Astrocyte (in vitro differentiated cells and primary cell): ENCODE measurements around the gene ARR3. TPM values are rescaled to one million over a fixed set of nuclear protein-coding genes. Genes with fewer than 3 reads are reported as not detected.
A peak's percentile ranks its signal among the peaks of the same experiment; 100 is the strongest.

ENCODE experiments used
- DNase-seq: peaks from one replicate; pipeline ENCODE4 v3.0.0-alpha.2; 2010; ENCODE audit warnings: low read depth
- FAIRE-seq: peaks from 2 replicates; lab custom pipeline; 2011; peaks lifted over from hg19 to GRCh38; lab: Jason Lieb, UNC
- H2AFZ ChIP-seq: 2 replicates; pipeline ENCODE4 v1.6.0; 2012; ENCODE audit warnings: low read depth, low read length, inconsistent platforms
- H3K27ac ChIP-seq: 2 replicates; pipeline ENCODE4 v1.5.1; 2011; ENCODE audit warnings: low read depth, low read length, inconsistent platforms
- H3K27me3 ChIP-seq: 2 replicates; pipeline ENCODE4 v1.6.0; 2011; ENCODE audit warnings: low read length, inconsistent platforms; ENCODE audit not compliant: insufficient read depth
- H3K36me3 ChIP-seq: 2 replicates; pipeline ENCODE4 v1.5.1; 2011; ENCODE audit warnings: low read length, inconsistent platforms; ENCODE audit not compliant: insufficient read depth
- H3K4me1 ChIP-seq: 2 replicates; pipeline ENCODE4 v1.5.1; 2011; ENCODE audit warnings: low read length, inconsistent platforms; ENCODE audit not compliant: insufficient read depth
- H3K4me2 ChIP-seq: 2 replicates; pipeline ENCODE4 v1.6.0; 2012; ENCODE audit warnings: low read length, inconsistent platforms
- H3K4me3 ChIP-seq: 2 replicates; pipeline ENCODE4 v1.5.1; 2011; ENCODE audit warnings: low read depth, mild to moderate bottlenecking, low read length, inconsistent platforms; ENCODE audit not compliant: insufficient read depth
- H3K79me2 ChIP-seq: 2 replicates; pipeline ENCODE4 v1.6.0; 2012; ENCODE audit warnings: mild to moderate bottlenecking, low read length, inconsistent platforms; ENCODE audit not compliant: insufficient read depth
- H3K9ac ChIP-seq: 2 replicates; pipeline ENCODE4 v1.6.0; 2012; ENCODE audit warnings: mild to moderate bottlenecking, low read length, inconsistent platforms
- H3K9me3 ChIP-seq: 2 replicates; pipeline ENCODE4 v1.5.1; 2012; ENCODE audit warnings: low read depth, mild to moderate bottlenecking, low read length, inconsistent platforms; ENCODE audit not compliant: insufficient read depth
- H4K20me1 ChIP-seq: 2 replicates; pipeline ENCODE4 v1.6.0; 2012; ENCODE audit warnings: low read length, inconsistent platforms; ENCODE audit not compliant: insufficient read depth
- H3K27ac Mint-ChIP-seq: one replicate; pipeline ENCODE4 v1.8.0; 2021; ENCODE audit warnings: mild to moderate bottlenecking, mixed read lengths; ENCODE audit not compliant: unreplicated experiment
- H3K27me3 Mint-ChIP-seq: one replicate; pipeline ENCODE4 v1.8.0; 2021; ENCODE audit warnings: low read depth, mixed read lengths; ENCODE audit not compliant: unreplicated experiment
- H3K36me3 Mint-ChIP-seq: one replicate; pipeline ENCODE4 v1.8.0; 2021; ENCODE audit warnings: low read depth, mixed read lengths; ENCODE audit not compliant: unreplicated experiment
- H3K4me1 Mint-ChIP-seq: one replicate; pipeline ENCODE4 v1.8.0; 2021; ENCODE audit warnings: low read depth, mixed read lengths; ENCODE audit not compliant: unreplicated experiment
- H3K4me3 Mint-ChIP-seq: one replicate; pipeline ENCODE4 v1.8.0; 2021; ENCODE audit warnings: mild to moderate bottlenecking, moderate library complexity, mixed read lengths; ENCODE audit not compliant: unreplicated experiment
- H3K9me3 Mint-ChIP-seq: one replicate; pipeline ENCODE4 v1.8.0; 2021; ENCODE audit warnings: mild to moderate bottlenecking, mixed read lengths; ENCODE audit not compliant: unreplicated experiment
- EZH2 ChIP-seq: IDR thresholded peaks from 2 replicates; pipeline ENCODE4 v1.6.1; 2012; ENCODE audit warnings: mild to moderate bottlenecking, low read length, inconsistent platforms; ENCODE audit not compliant: insufficient read depth
- total RNA-seq: library from RNA; stranded (reverse); gene quantifications from 2 replicates; pipeline ENCODE4 v1.2.1, GENCODE V29; 2021
- TF ChIP-seq, protein P1 (sequence below): IDR thresholded peaks from 2 replicates; pipeline ENCODE4 v1.5.1; 2011; ENCODE audit warnings: low read depth, mild to moderate bottlenecking, inconsistent platforms, low read length, moderate library complexity; ENCODE audit not compliant: insufficient read depth

Gene ARR3
- total RNA-seq, 1 donor from 2014 or later = not detected

DNA sequence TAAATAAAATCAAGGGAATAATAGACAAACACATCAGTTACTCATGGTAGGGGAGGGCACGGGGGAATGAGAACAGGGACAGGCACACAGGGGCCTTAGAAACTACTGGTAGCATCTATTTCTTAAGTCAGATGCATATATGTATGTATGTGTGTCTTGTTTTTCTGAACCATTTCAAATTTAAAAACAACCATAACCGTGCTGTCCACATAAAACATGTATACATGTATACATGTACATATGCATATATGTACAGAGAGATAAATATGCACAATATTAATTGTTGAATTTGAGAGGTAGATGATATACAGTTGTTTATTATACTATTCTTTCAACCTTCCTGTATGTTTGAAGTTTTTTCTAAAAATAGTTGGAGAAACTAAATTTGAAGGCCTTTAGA lies 41.4 kb upstream of the ARR3 start:
- Mint-ChIP-seq H3K4me1 (no peaks in the 10 kb centered on the region), H3K4me3 (no peak overlapping the region), H3K27ac (no peak overlapping the region), H3K27me3 (no peaks in the 10 kb centered on the region), H3K36me3 (no peaks in the 10 kb centered on the region), H3K9me3 (peaks cover 3% of the 10 kb centered on the region)
- H2AFZ ChIP-seq = no peak overlapping the region
- H3K9me3 ChIP-seq = no peaks in the 10 kb centered on the region
- H3K27me3 ChIP-seq = no peaks in the 10 kb centered on the region
- H3K79me2 ChIP-seq = no peaks in the 10 kb centered on the region
- TF ChIP-seq, protein P1, sequence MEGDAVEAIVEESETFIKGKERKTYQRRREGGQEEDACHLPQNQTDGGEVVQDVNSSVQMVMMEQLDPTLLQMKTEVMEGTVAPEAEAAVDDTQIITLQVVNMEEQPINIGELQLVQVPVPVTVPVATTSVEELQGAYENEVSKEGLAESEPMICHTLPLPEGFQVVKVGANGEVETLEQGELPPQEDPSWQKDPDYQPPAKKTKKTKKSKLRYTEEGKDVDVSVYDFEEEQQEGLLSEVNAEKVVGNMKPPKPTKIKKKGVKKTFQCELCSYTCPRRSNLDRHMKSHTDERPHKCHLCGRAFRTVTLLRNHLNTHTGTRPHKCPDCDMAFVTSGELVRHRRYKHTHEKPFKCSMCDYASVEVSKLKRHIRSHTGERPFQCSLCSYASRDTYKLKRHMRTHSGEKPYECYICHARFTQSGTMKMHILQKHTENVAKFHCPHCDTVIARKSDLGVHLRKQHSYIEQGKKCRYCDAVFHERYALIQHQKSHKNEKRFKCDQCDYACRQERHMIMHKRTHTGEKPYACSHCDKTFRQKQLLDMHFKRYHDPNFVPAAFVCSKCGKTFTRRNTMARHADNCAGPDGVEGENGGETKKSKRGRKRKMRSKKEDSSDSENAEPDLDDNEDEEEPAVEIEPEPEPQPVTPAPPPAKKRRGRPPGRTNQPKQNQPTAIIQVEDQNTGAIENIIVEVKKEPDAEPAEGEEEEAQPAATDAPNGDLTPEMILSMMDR = no peak
- no peak for TF ChIP-seq EZH2
- H3K9ac ChIP-seq = no peak overlapping the region
- H3K27ac ChIP-seq = no peak overlapping the region
- no peaks in the 10 kb centered on the region for H3K4me1 ChIP-seq
- H3K4me3 ChIP-seq = no peak overlapping the region
- H3K36me3 ChIP-seq = no peaks in the 10 kb centered on the region
- no peak overlapping the region for H3K4me2 ChIP-seq
- FAIRE-seq (peak; percentile 82), DNase-seq (no peak)
- H4K20me1 ChIP-seq = no peaks in the 10 kb centered on the region

DNA sequence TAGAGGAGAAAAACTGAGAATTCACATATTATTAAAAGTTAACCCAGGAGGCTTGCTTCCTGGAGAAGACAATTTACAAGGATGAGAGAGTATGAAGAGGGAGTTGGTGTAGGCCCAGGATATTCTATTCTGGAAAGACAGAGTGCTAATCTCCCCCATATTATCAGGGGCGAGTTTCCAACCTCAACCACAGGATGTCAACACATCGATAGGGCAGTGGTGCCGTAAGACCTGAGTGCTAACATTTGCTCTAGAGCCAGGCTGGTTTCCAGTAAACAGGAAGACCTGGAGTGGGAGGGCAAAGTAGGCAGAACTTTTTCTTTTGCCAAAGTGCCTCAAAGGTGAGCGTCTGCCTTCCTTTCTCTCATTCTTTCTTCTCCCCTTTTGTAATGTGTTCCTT lies 36.5 kb upstream of the ARR3 start:
- no peak for TF ChIP-seq EZH2
- TF ChIP-seq, protein P1 = no peak
- Mint-ChIP-seq H3K4me1 (no peaks in the 10 kb centered on the region), H3K4me3 (no peak overlapping the region), H3K27ac (no peak overlapping the region), H3K27me3 (no peaks in the 10 kb centered on the region), H3K36me3 (no peaks in the 10 kb centered on the region), H3K9me3 (peaks cover 3% of the 10 kb centered on the region)
- Histone ChIP-seq H2AFZ (no peak overlapping the region), H3K4me3 (no peak overlapping the region), H3K4me1 (no peaks in the 10 kb centered on the region), H3K4me2 (no peak overlapping the region), H4K20me1 (no peaks in the 10 kb centered on the region), H3K9ac (no peak overlapping the region), H3K36me3 (no peaks in the 10 kb centered on the region), H3K27me3 (no peaks in the 10 kb centered on the region), H3K27ac (no peak overlapping the region), H3K9me3 (no peaks in the 10 kb centered on the region), H3K79me2 (no peaks in the 10 kb centered on the region)
- DNase-seq = no peak
- FAIRE-seq = peak; percentile 56

DNA sequence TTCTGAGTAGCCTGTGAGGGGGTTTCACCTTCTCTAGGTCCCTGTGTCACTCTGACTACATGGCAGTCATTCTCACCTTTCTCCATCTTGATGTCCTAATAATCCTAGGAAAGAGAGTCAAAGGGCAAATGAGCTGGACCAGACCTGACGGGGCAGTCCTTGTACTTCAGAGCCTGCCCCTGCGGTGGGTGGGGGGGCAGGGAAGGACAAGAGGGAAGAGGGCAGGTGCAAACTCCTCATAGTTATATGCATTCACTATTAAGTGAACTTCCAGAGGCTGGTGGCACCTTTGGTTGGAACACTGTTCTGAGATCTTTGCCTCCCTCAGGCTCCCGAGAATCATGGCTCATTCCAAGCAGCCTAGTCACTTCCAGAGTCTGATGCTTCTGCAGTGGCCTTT lies 33.8 kb upstream of the ARR3 start, which contains the start of gene AWAT1:
Gene AWAT1 (plus strand): TSS at position 301 of the 400 bp plus-strand sequence. CDS start 41 bp downstream, at position 342.
- Histone ChIP-seq H3K4me3 (no peak within 1 kb of the TSS), H3K9ac (no peak within 1 kb of the TSS), H4K20me1 (no peaks in the 10 kb centered on the region), H3K27ac (no peak within 1 kb of the TSS), H3K4me1 (no peaks in the 10 kb centered on the region), H3K9me3 (no peaks in the 10 kb centered on the region), H3K27me3 (no peaks in the 10 kb centered on the region), H3K79me2 (no peaks in the 10 kb centered on the region), H2AFZ (no peak within 1 kb of the TSS), H3K4me2 (no peak within 1 kb of the TSS), H3K36me3 (no peaks in the 10 kb centered on the region)
- H3K4me3 Mint-ChIP-seq = no peak within 1 kb of the TSS
- no peaks in the 10 kb centered on the region for H3K36me3 Mint-ChIP-seq
- H3K4me1 Mint-ChIP-seq = no peaks in the 10 kb centered on the region
- no peaks in the 10 kb centered on the region for H3K27me3 Mint-ChIP-seq
- no peaks in the 10 kb centered on the region for H3K9me3 Mint-ChIP-seq
- H3K27ac Mint-ChIP-seq = no peak within 1 kb of the TSS
- no peak for FAIRE-seq
- TF ChIP-seq EZH2 = no peak
- TF ChIP-seq, protein P1 = no peak
- no peak for DNase-seq
